NB4 (cell line): Measurements from ENCODE around the gene NCBP2L.

Experiments
- DNase-seq: peaks from one replicate; pipeline ENCODE4 v3.0.0; 2010; ENCODE audit warnings: low read depth
- H3K4me3 ChIP-seq: one replicate; pipeline ENCODE4 v1.5.1; 2011; ENCODE audit warnings: mild to moderate bottlenecking, low read depth, low read length, moderate library complexity
- MAX ChIP-seq: IDR thresholded peaks from 2 replicates; pipeline ENCODE4 v1.6.1; 2011; ENCODE audit warnings: low read depth, low read length
- MYC ChIP-seq: IDR thresholded peaks from 2 replicates; pipeline ENCODE4 v1.6.1; 2011; ENCODE audit warnings: low read depth, low read length
- POLR2A ChIP-seq: IDR thresholded peaks from 2 replicates; pipeline ENCODE4 v1.6.1; 2011; ENCODE audit warnings: mild to moderate bottlenecking; ENCODE audit not compliant: insufficient read length; ENCODE audit errors: extremely low read depth
- TF ChIP-seq, protein P1 (sequence below): IDR thresholded peaks from one replicate; pipeline ENCODE4 v1.5.1; 2012; ENCODE audit warnings: low read depth, low read length

NCBP2L gene

DNA sequence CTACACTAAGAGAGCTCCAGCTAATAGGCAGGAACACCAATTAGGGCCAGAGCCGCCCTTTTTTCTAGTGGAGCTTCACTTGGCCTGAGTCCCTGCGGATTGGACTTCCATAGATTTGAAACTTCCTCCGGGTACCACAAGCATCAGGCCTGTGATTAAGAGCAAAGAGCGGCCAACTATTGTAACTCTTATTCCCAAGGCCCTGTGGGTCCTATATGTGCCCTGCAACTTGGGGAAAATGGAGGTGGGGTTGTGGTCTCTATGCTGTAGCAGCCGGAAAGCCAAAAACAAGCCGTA is at the start of gene NCBP2L:
Gene NCBP2L, plus strand, starts transcription at position 198 of the 297 bp plus-strand sequence. CDS start 16,488 bp downstream, outside the sequence.
- no peak within 1 kb of the TSS for H3K4me3 ChIP-seq
- DNase-seq, result no peak
- no peak for TF ChIP-seq MYC
- TF ChIP-seq MAX, result no peak
- TF ChIP-seq, protein P1, sequence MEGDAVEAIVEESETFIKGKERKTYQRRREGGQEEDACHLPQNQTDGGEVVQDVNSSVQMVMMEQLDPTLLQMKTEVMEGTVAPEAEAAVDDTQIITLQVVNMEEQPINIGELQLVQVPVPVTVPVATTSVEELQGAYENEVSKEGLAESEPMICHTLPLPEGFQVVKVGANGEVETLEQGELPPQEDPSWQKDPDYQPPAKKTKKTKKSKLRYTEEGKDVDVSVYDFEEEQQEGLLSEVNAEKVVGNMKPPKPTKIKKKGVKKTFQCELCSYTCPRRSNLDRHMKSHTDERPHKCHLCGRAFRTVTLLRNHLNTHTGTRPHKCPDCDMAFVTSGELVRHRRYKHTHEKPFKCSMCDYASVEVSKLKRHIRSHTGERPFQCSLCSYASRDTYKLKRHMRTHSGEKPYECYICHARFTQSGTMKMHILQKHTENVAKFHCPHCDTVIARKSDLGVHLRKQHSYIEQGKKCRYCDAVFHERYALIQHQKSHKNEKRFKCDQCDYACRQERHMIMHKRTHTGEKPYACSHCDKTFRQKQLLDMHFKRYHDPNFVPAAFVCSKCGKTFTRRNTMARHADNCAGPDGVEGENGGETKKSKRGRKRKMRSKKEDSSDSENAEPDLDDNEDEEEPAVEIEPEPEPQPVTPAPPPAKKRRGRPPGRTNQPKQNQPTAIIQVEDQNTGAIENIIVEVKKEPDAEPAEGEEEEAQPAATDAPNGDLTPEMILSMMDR, result no peak
- no peak for TF ChIP-seq POLR2A

GRCh38 chrX:107728371-107729099 is 49.0 kb upstream of the NCBP2L start:
- no peak for DNase-seq
- TF ChIP-seq, protein P1, result no peak
- TF ChIP-seq POLR2A (no peak), MYC (no peak), MAX (no peak)
- no peak overlapping the region for H3K4me3 ChIP-seq

GRCh38 chrX:107729558-107730297 is 47.8 kb upstream of the NCBP2L start:
- no peak overlapping the region for H3K4me3 ChIP-seq
- TF ChIP-seq MAX (no peak), POLR2A (no peak), MYC (no peak)
- TF ChIP-seq, protein P1, result no peak
- DNase-seq, result no peak

DNA sequence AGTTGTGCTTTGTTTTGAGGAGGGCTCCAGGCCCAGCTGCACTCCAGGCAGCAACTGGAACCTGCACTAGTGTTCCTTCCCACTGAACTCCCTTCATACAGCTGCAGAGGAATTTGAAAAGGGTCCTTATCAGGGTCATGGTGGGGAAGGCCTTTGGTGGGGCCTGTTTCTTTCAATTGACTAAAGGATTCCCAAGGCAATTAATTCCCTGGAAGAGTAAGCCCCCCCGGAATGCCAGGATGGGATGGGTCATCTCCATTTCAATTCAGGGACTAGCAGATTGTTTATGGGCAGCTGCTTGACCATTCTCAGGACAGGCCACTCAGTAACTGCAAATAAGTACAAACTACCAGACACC is 47.3 kb upstream of the NCBP2L start:
- H3K4me3 ChIP-seq, result no peak overlapping the region
- DNase-seq, result no peak
- TF ChIP-seq POLR2A, result no peak
- TF ChIP-seq, protein P1, result no peak
- no peak for TF ChIP-seq MAX
- TF ChIP-seq MYC, result no peak

- H3K4me3 ChIP-seq, result no peak overlapping the region
Measured at GRCh38 chrX:107730991-107731766, 46.4 kb upstream of the NCBP2L start.

More at GRCh38 chrX:107730991-107731766, 46.4 kb upstream of the NCBP2L start:
- no peak for DNase-seq
- TF ChIP-seq, protein P1, result no peak
